PC-3 (cell line): Measurements from ENCODE around the gene TMED1. TPM values are rescaled to one million over a fixed set of nuclear protein-coding genes. Genes with fewer than 3 reads are reported as not detected.

Experiments used
- ATAC-seq: fragments of 200-7000 bp; cut with Tn5 transposase; 2 replicates; pipeline ENCODE4 v1.9.1; 2020; ENCODE audit warnings: mild to moderate bottlenecking, moderate library complexity
- BruUV-seq: library from RNA; stranded (reverse); fragments of 400-500 nt; replicated peaks from 2 replicates; lab custom pipeline; 2021; lab: Mats Ljungman, UMichigan
- CTCF ChIA-PET: fragments of 300-600 bp; sonication (Branson Sonifier 250); formaldehyde crosslinking; loops from one replicate; lab custom pipeline; 2022; ENCODE audit warnings: antibody characterized with exemption; lab: Charles Lee
- POLR2A ChIA-PET: fragments of 300-600 bp; sonication (Branson Sonifier 250); formaldehyde crosslinking; loops from one replicate; lab custom pipeline; 2022; ENCODE audit warnings: antibody characterized with exemption; ENCODE audit not compliant: unreplicated experiment; lab: Charles Lee
- DNase-seq: peaks from one replicate; pipeline ENCODE4 v3.0.0-alpha.2; 2015
- H2AFZ ChIP-seq: fragments of 300-600 bp; sonication (generic); 2 replicates; pipeline ENCODE4 v1.6.0; 2016; ENCODE audit warnings: antibody characterized with exemption, low read length
- H3F3A ChIP-seq: fragments of 300-600 bp; sonication (generic); one replicate; pipeline ENCODE4 v1.6.0; 2017; ENCODE audit warnings: antibody characterized with exemption, low read length, control low read depth, mild to moderate bottlenecking; ENCODE audit not compliant: unreplicated experiment
- H3K27ac ChIP-seq: fragments of 300-600 bp; sonication (generic); 2 replicates; pipeline ENCODE4 v1.5.1; 2016; ENCODE audit warnings: mild to moderate bottlenecking, low read length
- H3K27me3 ChIP-seq: fragments of 300-600 bp; sonication (generic); 2 replicates; pipeline ENCODE4 v1.6.1; 2016; ENCODE audit warnings: low read length, mixed read lengths
- H3K36me3 ChIP-seq: fragments of 300-600 bp; sonication (generic); 2 replicates; pipeline ENCODE4 v1.6.1; 2016; ENCODE audit warnings: low read depth, mixed run types, low read length, mixed read lengths
- H3K4me1 ChIP-seq: fragments of 300-600 bp; sonication (generic); 2 replicates; pipeline ENCODE4 v1.5.1; 2016; ENCODE audit warnings: low read length; ENCODE audit not compliant: insufficient read depth
- H3K4me2 ChIP-seq: fragments of 300-600 bp; sonication (generic); 2 replicates; pipeline ENCODE4 v1.6.0; 2016; ENCODE audit warnings: low read length
- H3K4me3 ChIP-seq: fragments of 300-600 bp; sonication (generic); 2 replicates; pipeline ENCODE4 v1.5.1; 2016; ENCODE audit warnings: mild to moderate bottlenecking, low read length, mixed read lengths
- H3K79me2 ChIP-seq: fragments of 300-600 bp; sonication (generic); 2 replicates; pipeline ENCODE4 v1.6.1; 2017; ENCODE audit warnings: low read length, mixed read lengths
- H3K9ac ChIP-seq: fragments of 300-600 bp; sonication (generic); 2 replicates; pipeline ENCODE4 v1.6.0; 2016; ENCODE audit warnings: mild to moderate bottlenecking, low read length
- H3K9me2 ChIP-seq: fragments of 300-600 bp; sonication (generic); replicated peaks from 2 replicates; pipeline ENCODE4 v1.6.1; 2016; ENCODE audit warnings: mixed run types, low read length, mixed read lengths
- H3K9me3 ChIP-seq: fragments of 300-600 bp; sonication (generic); 2 replicates; pipeline ENCODE4 v1.6.1; 2016; ENCODE audit warnings: low read length, mixed read lengths
- H4K20me1 ChIP-seq: fragments of 300-600 bp; sonication (generic); 2 replicates; pipeline ENCODE4 v1.6.1; 2016; ENCODE audit warnings: low read length, mixed read lengths
- EZH2 ChIP-seq: fragments of 300-600 bp; sonication (generic); IDR thresholded peaks from one replicate; pipeline ENCODE4 v1.6.1; 2017; ENCODE audit warnings: antibody characterized with exemption, mild to moderate bottlenecking, low read length; ENCODE audit not compliant: unreplicated experiment
- EZH2phosphoT487 ChIP-seq: fragments of 300-600 bp; sonication (generic); IDR thresholded peaks from 2 replicates; pipeline ENCODE4 v1.6.1; 2018; ENCODE audit warnings: mild to moderate bottlenecking, antibody characterized with exemption, low read length, borderline replicate concordance
- intact Hi-C: fragments of 100-400 bp; cut with micrococcal nuclease; formaldehyde crosslinking; loops from 2 replicates; pipeline ENCODE4 v1.9.0; 2023
- total RNA-seq: library from RNA; depleted of rRNA; stranded (reverse); fragments of >200 nt; gene quantifications from 2 replicates; pipeline ENCODE4 v1.2.3, GENCODE V29; 2014
- TF ChIP-seq, protein P1 (sequence below): fragments of 300-600 bp; sonication (generic); conservative IDR thresholded peaks from 2 replicates; pipeline ENCODE4 v1.5.1; 2017; ENCODE audit warnings: antibody characterized with exemption, low read depth, mild to moderate bottlenecking, low read length

TMED1 gene
- total RNA-seq, 1 experiment from 2014 or later: 81.2 TPM

DNA sequence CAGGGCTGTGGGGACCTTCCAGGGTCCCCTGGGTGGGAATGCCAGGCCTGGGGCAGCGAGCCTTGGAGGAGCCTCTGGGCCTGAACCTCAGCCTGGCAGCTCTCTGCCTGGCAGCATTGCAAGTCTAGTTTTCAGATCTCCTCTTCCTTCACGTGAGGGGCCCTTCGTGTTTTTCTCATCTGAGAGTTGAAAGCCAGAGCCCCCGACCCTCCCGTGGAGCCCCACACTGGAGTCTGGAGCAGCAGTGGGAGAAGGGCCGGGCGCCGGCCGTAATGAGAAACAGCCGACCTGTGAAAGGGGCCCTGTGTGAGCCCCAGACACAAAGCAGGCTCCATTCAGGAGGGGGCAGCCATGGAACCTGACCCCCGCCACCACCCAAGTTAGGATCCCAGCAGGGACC is 19.3 kb downstream of the TMED1 start:
- Histone ChIP-seq H3K4me1 (peaks cover 8% of the 10 kb centered on the region), H3K27me3 (no peaks in the 10 kb centered on the region), H3K4me3 (no peak overlapping the region), H3K9ac (no peak overlapping the region), H2AFZ (no peak overlapping the region), H3F3A (no peaks in the 10 kb centered on the region), H3K9me2 (no peaks in the 10 kb centered on the region), H4K20me1 (0 out of 2 replicates have a peak, but pooled peaks cover 4% of the 10 kb centered on the region), H3K36me3 (peaks cover 22% of the 10 kb centered on the region), H3K79me2 (no peaks in the 10 kb centered on the region), H3K4me2 (no peak overlapping the region), H3K9me3 (no peaks in the 10 kb centered on the region), H3K27ac (no peak overlapping the region)
- DNase-seq (no peak), ATAC-seq (no peak)
- no TSS peak for BruUV-seq
- ChIA-PET POLR2A (no interaction called here), CTCF (no interaction called here)
- TF ChIP-seq EZH2: no peak
- TF ChIP-seq, protein P1, sequence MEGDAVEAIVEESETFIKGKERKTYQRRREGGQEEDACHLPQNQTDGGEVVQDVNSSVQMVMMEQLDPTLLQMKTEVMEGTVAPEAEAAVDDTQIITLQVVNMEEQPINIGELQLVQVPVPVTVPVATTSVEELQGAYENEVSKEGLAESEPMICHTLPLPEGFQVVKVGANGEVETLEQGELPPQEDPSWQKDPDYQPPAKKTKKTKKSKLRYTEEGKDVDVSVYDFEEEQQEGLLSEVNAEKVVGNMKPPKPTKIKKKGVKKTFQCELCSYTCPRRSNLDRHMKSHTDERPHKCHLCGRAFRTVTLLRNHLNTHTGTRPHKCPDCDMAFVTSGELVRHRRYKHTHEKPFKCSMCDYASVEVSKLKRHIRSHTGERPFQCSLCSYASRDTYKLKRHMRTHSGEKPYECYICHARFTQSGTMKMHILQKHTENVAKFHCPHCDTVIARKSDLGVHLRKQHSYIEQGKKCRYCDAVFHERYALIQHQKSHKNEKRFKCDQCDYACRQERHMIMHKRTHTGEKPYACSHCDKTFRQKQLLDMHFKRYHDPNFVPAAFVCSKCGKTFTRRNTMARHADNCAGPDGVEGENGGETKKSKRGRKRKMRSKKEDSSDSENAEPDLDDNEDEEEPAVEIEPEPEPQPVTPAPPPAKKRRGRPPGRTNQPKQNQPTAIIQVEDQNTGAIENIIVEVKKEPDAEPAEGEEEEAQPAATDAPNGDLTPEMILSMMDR: no peak
- no peak for TF ChIP-seq EZH2phosphoT487
- intact Hi-C loops: no loop called here

DNA sequence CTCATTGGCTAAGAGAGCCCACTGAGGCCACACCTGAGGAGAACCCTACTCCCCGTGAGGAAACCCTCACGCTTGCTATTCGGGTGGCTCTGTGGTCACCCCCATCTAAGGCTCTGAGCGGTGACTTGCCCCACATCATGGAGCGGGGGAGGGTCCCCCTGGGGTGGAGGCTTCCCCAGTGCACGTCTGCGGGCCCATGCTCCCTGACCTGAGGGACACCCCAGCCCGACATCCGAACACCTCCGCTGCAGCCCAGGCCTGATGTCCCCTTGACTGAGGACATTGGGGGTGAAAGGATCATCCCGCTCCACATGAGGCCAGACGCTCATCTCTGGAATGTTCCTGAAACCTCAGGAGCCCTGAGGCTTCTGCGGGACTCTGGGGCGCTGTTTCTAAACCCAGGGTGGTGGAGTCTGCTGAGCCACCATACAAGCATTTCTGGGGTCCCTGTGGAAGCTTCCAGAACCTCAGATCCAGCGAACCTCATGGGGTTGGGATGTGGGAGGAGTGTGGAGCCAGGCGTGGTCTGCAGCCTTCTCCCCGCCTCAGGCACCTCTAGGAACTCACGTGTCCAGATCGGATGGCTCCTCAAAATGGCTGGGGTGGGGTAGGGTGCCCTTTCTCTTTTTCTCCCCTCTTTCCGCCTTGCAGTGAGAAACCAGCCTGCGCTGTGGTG is 19.9 kb downstream of the TMED1 start:
- ATAC-seq: no peak
- no peak overlapping the region for H2AFZ ChIP-seq
- no peak for DNase-seq
- H3K27ac ChIP-seq: no peak overlapping the region
- CTCF ChIA-PET: no interaction called here
- intact Hi-C loops: no loop called here
- H3K79me2 ChIP-seq: no peaks in the 10 kb centered on the region
- H3K4me2 ChIP-seq: no peak overlapping the region
- no peaks in the 10 kb centered on the region for H3K27me3 ChIP-seq
- no peak overlapping the region for H3K4me3 ChIP-seq
- no peak overlapping the region for H3K9ac ChIP-seq
- POLR2A ChIA-PET: no interaction called here
- H3K9me2 ChIP-seq: no peaks in the 10 kb centered on the region
- H3K36me3 ChIP-seq: peaks cover 22% of the 10 kb centered on the region
- H4K20me1 ChIP-seq: 0 out of 2 replicates have a peak, but pooled peaks cover 4% of the 10 kb centered on the region
- no peaks in the 10 kb centered on the region for H3F3A ChIP-seq
- no peaks in the 10 kb centered on the region for H3K9me3 ChIP-seq
- TF ChIP-seq, protein P1: no peak
- no TSS peak for BruUV-seq
- peaks cover 8% of the 10 kb centered on the region for H3K4me1 ChIP-seq

DNA sequence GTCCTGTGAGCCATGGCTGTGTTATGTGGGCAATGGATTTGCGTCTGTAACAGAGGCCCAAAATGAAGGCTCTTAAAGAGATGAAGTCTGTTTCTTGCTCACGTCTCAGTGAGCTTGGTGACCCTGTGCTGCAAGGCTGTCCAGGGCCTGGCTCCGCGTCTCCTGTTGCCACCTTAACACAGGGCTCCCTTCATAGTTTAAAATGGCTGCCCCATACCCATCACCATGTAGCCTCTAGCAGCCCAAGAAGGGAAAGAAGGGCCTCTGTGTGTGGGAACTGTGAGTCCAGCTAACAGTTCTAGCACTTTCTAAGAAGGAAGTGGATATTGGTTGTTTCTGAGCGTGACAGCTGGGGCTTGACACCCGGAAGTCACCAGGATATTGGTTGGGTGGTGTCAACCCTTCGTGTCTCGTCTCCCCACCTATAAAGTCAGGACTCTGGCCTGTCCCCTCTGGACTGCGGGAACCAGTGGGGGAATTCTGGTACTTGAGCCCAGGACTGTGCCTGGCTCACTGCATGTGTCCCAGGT is 20.9 kb downstream of the TMED1 start:
- Histone ChIP-seq H3K9ac (no peak overlapping the region), H3K36me3 (peaks cover 18% of the 10 kb centered on the region), H3K79me2 (no peaks in the 10 kb centered on the region), H3K9me3 (no peaks in the 10 kb centered on the region), H3K9me2 (no peaks in the 10 kb centered on the region), H3K4me3 (no peak overlapping the region), H3K4me1 (peaks cover 8% of the 10 kb centered on the region), H2AFZ (no peak overlapping the region), H3K4me2 (no peak overlapping the region), H3K27ac (no peak overlapping the region), H4K20me1 (no peaks in the 10 kb centered on the region), H3K27me3 (no peaks in the 10 kb centered on the region), H3F3A (no peaks in the 10 kb centered on the region)
- ATAC-seq (no peak), DNase-seq (no peak)
- CTCF ChIA-PET: no interaction called here
- no TSS peak for BruUV-seq
- no peak for TF ChIP-seq EZH2phosphoT487
- no peak for TF ChIP-seq EZH2
- TF ChIP-seq, protein P1: no peak
- POLR2A ChIA-PET: no interaction called here
- intact Hi-C loops: no loop called here
